ENCODE measurements around the gene ITPR1.

ITPR1 gene

GRCh38 chr3:4794798-4795197 is 301.6 kb downstream of the ITPR1 start:
- CTCF ChIA-PET: no interaction called here
- no peak for DNase-seq (ENCODE audit: extremely low spot score)
- POLR2A ChIA-PET: no interaction called here
- TF ChIP-seq FOXK2 (IDR thresholded peaks at IDR 0.05): no peak
- TF ChIP-seq ZNF384 (IDR thresholded peaks at IDR 0.05): no peak
- TF ChIP-seq LEF1 (IDR thresholded peaks at IDR 0.05; ENCODE audit: borderline replicate concordance): no peak
- no peak for TF ChIP-seq ARNT (IDR thresholded peaks at IDR 0.05)
- TF ChIP-seq NFRKB (IDR thresholded peaks at IDR 0.05): no peak
- no peak for TF ChIP-seq PKNOX1 (IDR thresholded peaks at IDR 0.05)
- TF ChIP-seq SUZ12 (IDR thresholded peaks at IDR 0.05): no peak

- ChIA-PET CTCF (interaction anchor here (0.6 kb wide), 1 partner anchor 76 kb away, joined by 3 read pairs; no protein-coding TSS in a partner anchor), POLR2A (no interaction called here)
- TF ChIP-seq BHLHE40 (IDR thresholded peaks at IDR 0.05; ENCODE audit: borderline replicate concordance) (no peak), ARNT (IDR thresholded peaks at IDR 0.05) (no peak), LEF1 (IDR thresholded peaks at IDR 0.05; ENCODE audit: borderline replicate concordance) (no peak), CTBP1 (IDR thresholded peaks at IDR 0.05; ENCODE audit: borderline replicate concordance) (no peak), FOXM1 (IDR thresholded peaks at IDR 0.05; ENCODE audit: borderline replicate concordance) (no peak), L3MBTL2 (conservative IDR thresholded peaks at IDR 0.05) (no peak), FOXA1 (IDR thresholded peaks at IDR 0.05) (no peak), TARDBP (IDR thresholded peaks at IDR 0.05) (no peak), HDGF (IDR thresholded peaks at IDR 0.05; ENCODE audit: borderline replicate concordance) (no peak), ZNF384 (IDR thresholded peaks at IDR 0.05) (no peak), NFRKB (IDR thresholded peaks at IDR 0.05) (no peak), PKNOX1 (IDR thresholded peaks at IDR 0.05) (no peak), FOXK2 (IDR thresholded peaks at IDR 0.05) (no peak), ELF4 (IDR thresholded peaks at IDR 0.05) (no peak), SUZ12 (IDR thresholded peaks at IDR 0.05) (no peak), SP1 (IDR thresholded peaks at IDR 0.05) (no peak)
- DNase-seq (ENCODE audit: extremely low spot score): no peak
Measured at GRCh38 chr3:4795905-4796304, 302.8 kb downstream of the ITPR1 start.

GRCh38 chr3:4797201-4797705 is 304.1 kb downstream of the ITPR1 start:
- POLR2A ChIA-PET: no interaction called here
- TF ChIP-seq HDGF (IDR thresholded peaks at IDR 0.05; ENCODE audit: borderline replicate concordance): no peak
- DNase-seq (ENCODE audit: extremely low spot score): no peak
- CTCF ChIA-PET: no interaction called here

- no peak for DNase-seq (ENCODE audit: extremely low spot score)
- TF ChIP-seq ELF4 (IDR thresholded peaks at IDR 0.05) (no peak), TARDBP (IDR thresholded peaks at IDR 0.05) (no peak), ZNF384 (IDR thresholded peaks at IDR 0.05) (no peak), CTBP1 (IDR thresholded peaks at IDR 0.05; ENCODE audit: borderline replicate concordance) (no peak), L3MBTL2 (conservative IDR thresholded peaks at IDR 0.05) (no peak), FOXM1 (IDR thresholded peaks at IDR 0.05; ENCODE audit: borderline replicate concordance) (no peak), FOXK2 (IDR thresholded peaks at IDR 0.05) (no peak), FOXA1 (IDR thresholded peaks at IDR 0.05) (no peak), HDGF (IDR thresholded peaks at IDR 0.05; ENCODE audit: borderline replicate concordance) (no peak), PKNOX1 (IDR thresholded peaks at IDR 0.05) (no peak), SP1 (IDR thresholded peaks at IDR 0.05) (no peak), LEF1 (IDR thresholded peaks at IDR 0.05; ENCODE audit: borderline replicate concordance) (no peak), ARNT (IDR thresholded peaks at IDR 0.05) (no peak), BHLHE40 (IDR thresholded peaks at IDR 0.05; ENCODE audit: borderline replicate concordance) (no peak), NFRKB (IDR thresholded peaks at IDR 0.05) (no peak), SUZ12 (IDR thresholded peaks at IDR 0.05) (no peak)
- CTCF ChIA-PET: no interaction called here
- POLR2A ChIA-PET: interaction anchor here (1.4 kb wide), 1 partner anchor 11 kb away, joined by 3 read pairs; no protein-coding TSS in a partner anchor
Measured at GRCh38 chr3:4799266-4800256, 306.4 kb downstream of the ITPR1 start.

GRCh38 chr3:4800595-4800994 is 307.4 kb downstream of the ITPR1 start:
- no peak for TF ChIP-seq CTBP1 (IDR thresholded peaks at IDR 0.05; ENCODE audit: borderline replicate concordance)
- no peak for TF ChIP-seq BHLHE40 (IDR thresholded peaks at IDR 0.05; ENCODE audit: borderline replicate concordance)
- no peak for TF ChIP-seq PKNOX1 (IDR thresholded peaks at IDR 0.05)
- TF ChIP-seq ZNF384 (IDR thresholded peaks at IDR 0.05): no peak
- no peak for TF ChIP-seq FOXK2 (IDR thresholded peaks at IDR 0.05)
- no peak for TF ChIP-seq FOXA1 (IDR thresholded peaks at IDR 0.05)
- TF ChIP-seq ARNT (IDR thresholded peaks at IDR 0.05): no peak
- no peak for TF ChIP-seq L3MBTL2 (conservative IDR thresholded peaks at IDR 0.05)
- no peak for TF ChIP-seq NFRKB (IDR thresholded peaks at IDR 0.05)
- TF ChIP-seq SP1 (IDR thresholded peaks at IDR 0.05): no peak
- TF ChIP-seq ELF4 (IDR thresholded peaks at IDR 0.05): no peak
- no peak for TF ChIP-seq SUZ12 (IDR thresholded peaks at IDR 0.05)
- no peak for TF ChIP-seq HDGF (IDR thresholded peaks at IDR 0.05; ENCODE audit: borderline replicate concordance)
- TF ChIP-seq FOXM1 (IDR thresholded peaks at IDR 0.05; ENCODE audit: borderline replicate concordance): no peak
- no peak for TF ChIP-seq LEF1 (IDR thresholded peaks at IDR 0.05; ENCODE audit: borderline replicate concordance)
- no peak for TF ChIP-seq TARDBP (IDR thresholded peaks at IDR 0.05)
- no peak for DNase-seq (ENCODE audit: extremely low spot score)
- CTCF ChIA-PET: no interaction called here
- POLR2A ChIA-PET: no interaction called here

Data from HEK293T (cell line).